ENCODE results near the gene PTPRN2. TPM values are rescaled to one million over a fixed set of nuclear protein-coding genes. Genes with fewer than 3 reads are reported as not detected.

The PTPRN2 gene
- total and polyA plus RNA-seq, 4 experiments from 2014 or later, result 1.7 to 2.6 (median 1.9) TPM

- Histone ChIP-seq H3K4me3 (ENCODE audit: low read length in 2 of 2) (no peak overlapping the region), H3K27ac (ENCODE audit: low read depth, low read length) (no peak overlapping the region), H3K36me3 (ENCODE audit: insufficient read depth, low read length) (no peaks in the 10 kb centered on the region), H3K4me1 (ENCODE audit: insufficient read depth, low read length) (no peaks in the 10 kb centered on the region), H3K27me3 (ENCODE audit: insufficient read depth, low read length) (no peaks in the 10 kb centered on the region), H3K9me3 (ENCODE audit: control insufficient read depth in 1 of 2, low read length in 2 of 2) (no peaks in the 10 kb centered on the region)
- ChIA-PET CTCF (ENCODE audit: partially characterized antibody) (no interaction called here), POLR2A (ENCODE audit: partially characterized antibody) (no interaction called here)
- Mint-ChIP-seq H3K9me3 (peaks cover 0 to 3% (median 0%) of the 10 kb centered on the region in 8 donors), H3K27me3 (peaks cover 0 to 1% of the 10 kb centered on the region in 2 donors), H3K4me3 (no peak overlapping the region), H3K4me1 (no peaks in the 10 kb centered on the region), H3K36me3 (no peaks in the 10 kb centered on the region), H3K27ac (no peak overlapping the region)
- intact Hi-C loops (cut with micrococcal nuclease), result no loop called here
- DNase-seq, result no peak
These were observed 328.5 kb downstream of the PTPRN2 start for GRCh38 chr7:158259141-158259540.

GRCh38 chr7:158258411-158259130 is 329.1 kb downstream of the PTPRN2 start:
- Histone ChIP-seq H3K4me3 (ENCODE audit: low read length in 2 of 2) (no peak overlapping the region), H3K36me3 (ENCODE audit: insufficient read depth, low read length) (no peaks in the 10 kb centered on the region), H3K27me3 (ENCODE audit: insufficient read depth, low read length) (no peaks in the 10 kb centered on the region), H3K4me1 (ENCODE audit: insufficient read depth, low read length) (no peaks in the 10 kb centered on the region), H3K27ac (ENCODE audit: low read depth, low read length) (no peak overlapping the region), H3K9me3 (ENCODE audit: control insufficient read depth in 1 of 2, low read length in 2 of 2) (no peaks in the 10 kb centered on the region)
- no peak overlapping the region for H3K4me3 Mint-ChIP-seq
- no peaks in the 10 kb centered on the region for H3K36me3 Mint-ChIP-seq
- POLR2A ChIA-PET (ENCODE audit: partially characterized antibody), result no interaction called here
- intact Hi-C loops (cut with micrococcal nuclease), result no loop called here
- DNase-seq, result no peak
- H3K9me3 Mint-ChIP-seq, result peaks cover 0 to 3% (median 0%) of the 10 kb centered on the region in 8 donors
- no peak overlapping the region for H3K27ac Mint-ChIP-seq
- H3K4me1 Mint-ChIP-seq, result no peaks in the 10 kb centered on the region
- H3K27me3 Mint-ChIP-seq, result peaks cover 0 to 1% of the 10 kb centered on the region in 2 donors
- CTCF ChIA-PET (ENCODE audit: partially characterized antibody), result no interaction called here

GRCh38 chr7:158257516-158258410 is 329.9 kb downstream of the PTPRN2 start:
- H3K9me3 ChIP-seq (ENCODE audit: control insufficient read depth in 1 of 2, low read length in 2 of 2), result no peaks in the 10 kb centered on the region

GRCh38 chr7:158257001-158257400 is 330.6 kb downstream of the PTPRN2 start:
- DNase-seq, result no peak
- H3K9me3 ChIP-seq (ENCODE audit: control insufficient read depth in 1 of 2, low read length in 2 of 2), result no peaks in the 10 kb centered on the region
- CTCF ChIA-PET (ENCODE audit: partially characterized antibody), result no interaction called here
- Mint-ChIP-seq H3K27me3 (peaks cover 0 to 1% of the 10 kb centered on the region in 2 donors), H3K4me1 (no peaks in the 10 kb centered on the region), H3K4me3 (no peak overlapping the region), H3K9me3 (peaks cover 0 to 3% (median 0%) of the 10 kb centered on the region in 8 donors), H3K36me3 (no peaks in the 10 kb centered on the region), H3K27ac (no peak overlapping the region)
- intact Hi-C loops (cut with micrococcal nuclease), result no loop called here
- POLR2A ChIA-PET (ENCODE audit: partially characterized antibody), result no interaction called here
- no peaks in the 10 kb centered on the region for H3K36me3 ChIP-seq (ENCODE audit: insufficient read depth, low read length)
- no peak overlapping the region for H3K4me3 ChIP-seq (ENCODE audit: low read length in 2 of 2)
- no peaks in the 10 kb centered on the region for H3K27me3 ChIP-seq (ENCODE audit: insufficient read depth, low read length)
- H3K4me1 ChIP-seq (ENCODE audit: insufficient read depth, low read length), result no peaks in the 10 kb centered on the region
- no peak overlapping the region for H3K27ac ChIP-seq (ENCODE audit: low read depth, low read length)

More at GRCh38 chr7:158257516-158258410, 329.9 kb downstream of the PTPRN2 start:
- no peaks in the 10 kb centered on the region for H3K4me1 Mint-ChIP-seq
- H3K36me3 ChIP-seq (ENCODE audit: insufficient read depth, low read length), result no peaks in the 10 kb centered on the region
- H3K4me3 Mint-ChIP-seq, result no peak overlapping the region
- no peaks in the 10 kb centered on the region for H3K27me3 ChIP-seq (ENCODE audit: insufficient read depth, low read length)
- POLR2A ChIA-PET (ENCODE audit: partially characterized antibody), result no interaction called here
- H3K4me1 ChIP-seq (ENCODE audit: insufficient read depth, low read length), result no peaks in the 10 kb centered on the region
- no peak overlapping the region for H3K27ac Mint-ChIP-seq
- H3K27ac ChIP-seq (ENCODE audit: low read depth, low read length), result no peak overlapping the region
- no peak for DNase-seq
- H3K27me3 Mint-ChIP-seq, result peaks cover 0 to 1% of the 10 kb centered on the region in 2 donors
- no peaks in the 10 kb centered on the region for H3K36me3 Mint-ChIP-seq
- CTCF ChIA-PET (ENCODE audit: partially characterized antibody), result no interaction called here
- no peak overlapping the region for H3K4me3 ChIP-seq (ENCODE audit: low read length in 2 of 2)
- intact Hi-C loops (cut with micrococcal nuclease), result no loop called here
- peaks cover 0 to 3% (median 0%) of the 10 kb centered on the region in 8 donors for H3K9me3 Mint-ChIP-seq

GRCh38 chr7:158256091-158256816 is 331.4 kb downstream of the PTPRN2 start:
- ChIA-PET POLR2A (ENCODE audit: partially characterized antibody) (no interaction called here), CTCF (ENCODE audit: partially characterized antibody) (no interaction called here)
- H3K27ac Mint-ChIP-seq, result no peak overlapping the region
- no peaks in the 10 kb centered on the region for H3K4me1 Mint-ChIP-seq
- no peak overlapping the region for H3K27ac ChIP-seq (ENCODE audit: low read depth, low read length)
- H3K9me3 Mint-ChIP-seq, result peaks cover 0 to 3% (median 0%) of the 10 kb centered on the region in 8 donors
- H3K4me3 Mint-ChIP-seq, result no peak overlapping the region
- intact Hi-C loops (cut with micrococcal nuclease), result no loop called here
- H3K36me3 ChIP-seq (ENCODE audit: insufficient read depth, low read length), result no peaks in the 10 kb centered on the region
- H3K27me3 Mint-ChIP-seq, result peaks cover 0 to 1% of the 10 kb centered on the region in 2 donors
- no peaks in the 10 kb centered on the region for H3K4me1 ChIP-seq (ENCODE audit: insufficient read depth, low read length)
- H3K4me3 ChIP-seq (ENCODE audit: low read length in 2 of 2), result no peak overlapping the region
- no peaks in the 10 kb centered on the region for H3K9me3 ChIP-seq (ENCODE audit: control insufficient read depth in 1 of 2, low read length in 2 of 2)
- no peaks in the 10 kb centered on the region for H3K27me3 ChIP-seq (ENCODE audit: insufficient read depth, low read length)
- no peak for DNase-seq
- H3K36me3 Mint-ChIP-seq, result no peaks in the 10 kb centered on the region

GRCh38 chr7:158255558-158255957 is 332.1 kb downstream of the PTPRN2 start:
- Histone ChIP-seq H3K4me3 (ENCODE audit: low read length in 2 of 2) (no peak overlapping the region), H3K9me3 (ENCODE audit: control insufficient read depth in 1 of 2, low read length in 2 of 2) (no peaks in the 10 kb centered on the region), H3K27me3 (ENCODE audit: insufficient read depth, low read length) (no peaks in the 10 kb centered on the region), H3K27ac (ENCODE audit: low read depth, low read length) (no peak overlapping the region), H3K36me3 (ENCODE audit: insufficient read depth, low read length) (no peaks in the 10 kb centered on the region), H3K4me1 (ENCODE audit: insufficient read depth, low read length) (no peaks in the 10 kb centered on the region)
- H3K27ac Mint-ChIP-seq, result no peak overlapping the region
- POLR2A ChIA-PET (ENCODE audit: partially characterized antibody), result no interaction called here
- no peak overlapping the region for H3K4me3 Mint-ChIP-seq
- DNase-seq, result no peak
- H3K9me3 Mint-ChIP-seq, result peaks cover 0 to 3% (median 0%) of the 10 kb centered on the region in 8 donors
- intact Hi-C loops (cut with micrococcal nuclease), result no loop called here
- H3K4me1 Mint-ChIP-seq, result no peaks in the 10 kb centered on the region
- no peaks in the 10 kb centered on the region for H3K36me3 Mint-ChIP-seq
- CTCF ChIA-PET (ENCODE audit: partially characterized antibody), result no interaction called here
- peaks cover 0 to 1% of the 10 kb centered on the region in 2 donors for H3K27me3 Mint-ChIP-seq

- intact Hi-C loops (cut with micrococcal nuclease), result no loop called here
- peaks cover 0 to 3% (median 0%) of the 10 kb centered on the region in 8 donors for H3K9me3 Mint-ChIP-seq
- H3K4me3 Mint-ChIP-seq, result no peak overlapping the region
- no peaks in the 10 kb centered on the region for H3K4me1 Mint-ChIP-seq
- no peak overlapping the region for H3K27ac Mint-ChIP-seq
- no peaks in the 10 kb centered on the region for H3K36me3 ChIP-seq (ENCODE audit: insufficient read depth, low read length)
- no peak for DNase-seq
- H3K4me1 ChIP-seq (ENCODE audit: insufficient read depth, low read length), result no peaks in the 10 kb centered on the region
- no peak overlapping the region for H3K27ac ChIP-seq (ENCODE audit: low read depth, low read length)
- no peak overlapping the region for H3K4me3 ChIP-seq (ENCODE audit: low read length in 2 of 2)
- no peaks in the 10 kb centered on the region for H3K9me3 ChIP-seq (ENCODE audit: control insufficient read depth in 1 of 2, low read length in 2 of 2)
- peaks cover 0 to 1% of the 10 kb centered on the region in 2 donors for H3K27me3 Mint-ChIP-seq
- ChIA-PET POLR2A (ENCODE audit: partially characterized antibody) (no interaction called here), CTCF (ENCODE audit: partially characterized antibody) (no interaction called here)
- no peaks in the 10 kb centered on the region for H3K36me3 Mint-ChIP-seq
- H3K27me3 ChIP-seq (ENCODE audit: insufficient read depth, low read length), result no peaks in the 10 kb centered on the region
These were observed 332.5 kb downstream of the PTPRN2 start for GRCh38 chr7:158255156-158255555.

Measured in CD4-positive, alpha-beta memory T cell (primary cell).